Hepatocyte (in vitro differentiated cells): ENCODE results near the gene SH3YL1.

Experiments used
- EZH2 ChIP-seq: fragments of 200-600 bp; sonication (generic); IDR thresholded peaks from 2 replicates; pipeline ENCODE4 v1.6.1; 2016; ENCODE audit warnings: antibody characterized with exemption, mild to moderate bottlenecking, borderline replicate concordance
- TF ChIP-seq, protein P1 (sequence below): fragments of 200-600 bp; sonication (generic); IDR thresholded peaks from 2 replicates; pipeline ENCODE4 v1.5.1; 2016; ENCODE audit warnings: antibody characterized with exemption, mild to moderate bottlenecking; ENCODE audit not compliant: poor library complexity

DNA sequence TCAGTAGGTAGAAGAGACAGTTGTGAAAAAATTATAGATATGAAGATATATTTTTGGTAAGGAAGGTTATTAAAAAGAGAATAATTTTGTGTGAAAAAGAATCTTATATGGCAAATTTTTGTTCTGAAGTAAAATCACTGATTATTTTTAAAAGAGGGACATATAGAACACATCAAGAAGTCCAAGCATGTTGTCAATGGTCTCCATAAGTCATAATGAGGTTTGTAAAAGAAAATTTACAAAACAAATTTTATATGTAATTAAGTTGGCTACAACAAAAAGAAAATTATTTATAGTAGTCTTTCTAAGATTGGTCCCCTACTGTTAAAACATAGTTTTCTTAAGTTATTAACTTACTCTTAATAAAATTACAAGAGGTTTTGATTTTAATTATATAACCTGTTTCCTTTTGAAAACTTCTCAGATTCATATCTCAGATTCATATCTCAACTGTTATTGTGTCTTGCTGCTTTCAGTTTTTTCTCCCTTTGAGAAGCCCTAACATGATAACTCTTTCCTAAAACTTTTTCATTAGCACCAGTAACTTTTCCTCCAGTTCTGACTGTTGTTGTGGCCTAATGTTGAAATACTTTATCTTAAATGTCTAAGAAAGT lies 81.2 kb downstream of the SH3YL1 start:
- TF ChIP-seq, protein P1, sequence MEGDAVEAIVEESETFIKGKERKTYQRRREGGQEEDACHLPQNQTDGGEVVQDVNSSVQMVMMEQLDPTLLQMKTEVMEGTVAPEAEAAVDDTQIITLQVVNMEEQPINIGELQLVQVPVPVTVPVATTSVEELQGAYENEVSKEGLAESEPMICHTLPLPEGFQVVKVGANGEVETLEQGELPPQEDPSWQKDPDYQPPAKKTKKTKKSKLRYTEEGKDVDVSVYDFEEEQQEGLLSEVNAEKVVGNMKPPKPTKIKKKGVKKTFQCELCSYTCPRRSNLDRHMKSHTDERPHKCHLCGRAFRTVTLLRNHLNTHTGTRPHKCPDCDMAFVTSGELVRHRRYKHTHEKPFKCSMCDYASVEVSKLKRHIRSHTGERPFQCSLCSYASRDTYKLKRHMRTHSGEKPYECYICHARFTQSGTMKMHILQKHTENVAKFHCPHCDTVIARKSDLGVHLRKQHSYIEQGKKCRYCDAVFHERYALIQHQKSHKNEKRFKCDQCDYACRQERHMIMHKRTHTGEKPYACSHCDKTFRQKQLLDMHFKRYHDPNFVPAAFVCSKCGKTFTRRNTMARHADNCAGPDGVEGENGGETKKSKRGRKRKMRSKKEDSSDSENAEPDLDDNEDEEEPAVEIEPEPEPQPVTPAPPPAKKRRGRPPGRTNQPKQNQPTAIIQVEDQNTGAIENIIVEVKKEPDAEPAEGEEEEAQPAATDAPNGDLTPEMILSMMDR = no peak
- TF ChIP-seq EZH2 = no peak
